AG04449 (cell line): ENCODE measurements around the gene FREM1.

Experiments used
- CTCF ChIA-PET: fragments of 350-600 bp; formaldehyde crosslinking; extraction: SDS; loops from one replicate; lab custom pipeline; 2021; ENCODE audit warnings: antibody characterized with exemption; lab: Yijun Ruan, JAX
- POLR2A ChIA-PET: fragments of 400-600, 350-600 bp; formaldehyde crosslinking; extraction: SDS; loops from one replicate; lab custom pipeline; 2020; ENCODE audit warnings: antibody characterized with exemption, inconsistent platforms; lab: Yijun Ruan, JAX
- DNase-seq: peaks from one replicate; pipeline ENCODE4 v3.0.0-alpha.2; 2010; ENCODE audit warnings: low read depth, low spot score
- H3K4me3 ChIP-seq: 2 replicates; pipeline ENCODE4 v1.5.1; 2011; ENCODE audit warnings: low read depth, mild to moderate bottlenecking, control low read depth, low read length
- TF ChIP-seq, protein P1 (sequence below): IDR thresholded peaks from one replicate; pipeline ENCODE4 v1.5.1; 2011; ENCODE audit warnings: mild to moderate bottlenecking, moderate library complexity, low read length, control low read depth, inconsistent platforms; ENCODE audit not compliant: insufficient read depth; ENCODE audit errors: missing control alignments

FREM1 gene

DNA sequence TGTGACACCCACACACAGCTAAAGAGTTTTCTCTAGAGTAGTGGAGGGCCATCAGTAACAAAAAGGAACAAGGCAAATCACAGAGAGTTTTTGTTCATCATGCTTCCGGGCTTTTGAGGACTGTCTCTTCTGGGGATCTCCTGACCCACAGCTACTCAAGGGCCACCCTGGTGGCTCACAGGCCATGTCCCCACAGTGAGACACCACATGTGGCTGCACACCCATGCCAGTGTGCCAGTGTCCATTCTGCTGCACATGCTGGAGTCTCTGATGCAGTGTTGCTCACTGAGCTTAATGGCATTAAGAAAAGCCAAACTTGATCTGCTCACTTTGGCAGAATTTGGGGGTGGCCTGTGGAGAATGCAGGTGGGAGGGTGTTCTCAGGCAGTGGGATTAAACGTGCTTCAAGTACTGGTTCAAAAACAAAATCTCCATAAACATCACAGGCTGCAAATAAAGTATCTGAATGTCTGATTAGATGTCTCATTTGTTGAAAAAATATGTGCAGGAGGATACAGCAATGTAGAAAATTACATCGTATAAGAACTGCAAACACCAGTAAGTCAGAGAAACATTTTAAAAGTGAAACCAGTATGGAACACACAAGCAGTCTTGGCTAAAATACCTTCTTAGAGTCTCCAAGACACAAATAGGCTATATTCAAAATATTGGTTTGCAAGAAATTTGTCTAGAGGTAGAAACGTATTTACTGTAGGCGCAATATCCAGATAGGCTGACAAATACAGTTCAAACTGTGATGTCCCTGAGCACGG lies 11.0 kb downstream of the FREM1 start:
- TF ChIP-seq, protein P1, sequence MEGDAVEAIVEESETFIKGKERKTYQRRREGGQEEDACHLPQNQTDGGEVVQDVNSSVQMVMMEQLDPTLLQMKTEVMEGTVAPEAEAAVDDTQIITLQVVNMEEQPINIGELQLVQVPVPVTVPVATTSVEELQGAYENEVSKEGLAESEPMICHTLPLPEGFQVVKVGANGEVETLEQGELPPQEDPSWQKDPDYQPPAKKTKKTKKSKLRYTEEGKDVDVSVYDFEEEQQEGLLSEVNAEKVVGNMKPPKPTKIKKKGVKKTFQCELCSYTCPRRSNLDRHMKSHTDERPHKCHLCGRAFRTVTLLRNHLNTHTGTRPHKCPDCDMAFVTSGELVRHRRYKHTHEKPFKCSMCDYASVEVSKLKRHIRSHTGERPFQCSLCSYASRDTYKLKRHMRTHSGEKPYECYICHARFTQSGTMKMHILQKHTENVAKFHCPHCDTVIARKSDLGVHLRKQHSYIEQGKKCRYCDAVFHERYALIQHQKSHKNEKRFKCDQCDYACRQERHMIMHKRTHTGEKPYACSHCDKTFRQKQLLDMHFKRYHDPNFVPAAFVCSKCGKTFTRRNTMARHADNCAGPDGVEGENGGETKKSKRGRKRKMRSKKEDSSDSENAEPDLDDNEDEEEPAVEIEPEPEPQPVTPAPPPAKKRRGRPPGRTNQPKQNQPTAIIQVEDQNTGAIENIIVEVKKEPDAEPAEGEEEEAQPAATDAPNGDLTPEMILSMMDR, result no peak
- POLR2A ChIA-PET, result no interaction called here
- CTCF ChIA-PET, result no interaction called here
- no peak for DNase-seq
- no peak overlapping the region for H3K4me3 ChIP-seq

DNA sequence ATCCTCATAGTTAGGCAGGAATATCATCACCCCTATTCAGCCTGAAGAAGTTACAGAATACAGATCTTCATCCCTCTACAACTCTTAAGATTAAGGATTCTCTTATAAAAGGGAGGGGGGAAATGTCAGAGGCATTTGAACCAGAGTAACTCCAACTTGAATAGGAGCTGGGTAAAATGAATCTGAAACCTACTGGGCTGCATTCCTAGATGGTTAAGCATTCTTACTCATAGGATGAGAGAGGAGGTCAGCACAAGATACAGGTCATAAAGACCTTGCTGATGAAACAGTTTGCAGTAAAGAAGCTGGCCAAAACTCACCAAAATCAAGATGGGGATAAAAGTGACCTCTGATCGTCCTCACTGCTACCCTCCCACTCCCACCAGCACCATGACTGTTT lies 14.4 kb downstream of the FREM1 start:
- POLR2A ChIA-PET, result no interaction called here

DNA sequence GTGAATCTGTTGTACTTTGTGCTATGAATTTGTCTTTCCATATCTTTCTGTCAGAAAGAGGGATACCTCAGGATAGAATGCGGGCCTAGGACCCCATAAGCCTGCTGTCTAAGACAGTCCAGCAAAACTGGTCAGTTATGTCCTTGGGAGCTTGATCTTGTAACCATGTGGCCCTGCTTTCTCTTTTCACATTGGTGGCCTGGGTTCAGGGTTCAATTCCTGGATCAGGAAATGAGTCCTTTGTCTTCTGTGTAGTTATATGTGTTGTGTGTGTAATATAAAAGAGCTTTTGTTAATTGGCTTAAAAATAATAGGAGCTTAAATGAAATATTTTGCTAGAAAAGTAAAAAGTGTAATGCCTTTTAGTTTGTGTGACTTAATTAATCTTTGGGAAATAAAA lies 16.9 kb downstream of the FREM1 start:
- H3K4me3 ChIP-seq, result no peak overlapping the region
- ChIA-PET POLR2A (no interaction called here), CTCF (no interaction called here)
- TF ChIP-seq, protein P1, result no peak
- no peak for DNase-seq

More for the DNA sequence above, 14.4 kb downstream of the FREM1 start:
- TF ChIP-seq, protein P1, result no peak
- no peak overlapping the region for H3K4me3 ChIP-seq
- CTCF ChIA-PET, result no interaction called here
- DNase-seq, result peak; percentile 12

DNA sequence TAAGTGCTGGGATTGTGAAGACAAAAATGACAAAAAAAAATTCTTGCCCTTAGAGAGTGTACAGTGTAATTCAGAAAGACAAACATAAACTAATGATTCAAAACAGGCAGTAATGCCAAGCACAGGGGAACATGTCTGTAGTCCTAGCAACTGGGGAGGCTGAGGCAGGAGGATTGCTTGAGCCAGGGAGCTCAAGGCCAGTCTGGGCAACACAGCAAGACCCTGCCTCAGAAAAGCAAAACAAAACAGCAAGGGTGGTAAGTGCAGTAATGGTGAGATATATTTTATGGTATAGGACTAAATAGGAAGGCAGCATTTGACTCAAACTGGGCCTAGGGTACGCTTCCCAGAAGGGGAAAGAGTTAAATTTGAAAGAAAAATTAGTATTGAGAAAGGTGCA lies 18.9 kb downstream of the FREM1 start:
- ChIA-PET POLR2A (no interaction called here), CTCF (no interaction called here)
- TF ChIP-seq, protein P1, result no peak
- DNase-seq, result no peak
- no peak overlapping the region for H3K4me3 ChIP-seq

DNA sequence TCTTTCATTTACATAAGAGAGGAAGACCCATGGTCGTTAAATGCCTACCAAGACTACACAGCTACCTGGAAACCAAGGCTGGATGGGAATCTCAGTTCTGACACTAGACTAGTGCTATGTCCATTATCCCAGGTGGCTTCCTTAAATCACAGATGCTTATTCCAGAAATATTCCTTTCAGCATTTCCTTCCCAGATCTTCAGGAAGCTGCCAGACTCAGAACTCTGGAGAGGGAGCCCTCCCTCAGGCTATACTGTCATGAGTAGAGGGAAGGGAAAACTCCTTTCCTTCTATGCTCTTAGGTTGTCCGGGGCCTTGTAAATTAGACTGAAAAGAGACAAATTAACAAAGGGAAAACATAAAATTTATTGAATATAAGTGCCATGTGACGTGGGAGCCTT lies 20.8 kb downstream of the FREM1 start:
- CTCF ChIA-PET, result no interaction called here
- TF ChIP-seq, protein P1, result no peak
- POLR2A ChIA-PET, result no interaction called here

DNA sequence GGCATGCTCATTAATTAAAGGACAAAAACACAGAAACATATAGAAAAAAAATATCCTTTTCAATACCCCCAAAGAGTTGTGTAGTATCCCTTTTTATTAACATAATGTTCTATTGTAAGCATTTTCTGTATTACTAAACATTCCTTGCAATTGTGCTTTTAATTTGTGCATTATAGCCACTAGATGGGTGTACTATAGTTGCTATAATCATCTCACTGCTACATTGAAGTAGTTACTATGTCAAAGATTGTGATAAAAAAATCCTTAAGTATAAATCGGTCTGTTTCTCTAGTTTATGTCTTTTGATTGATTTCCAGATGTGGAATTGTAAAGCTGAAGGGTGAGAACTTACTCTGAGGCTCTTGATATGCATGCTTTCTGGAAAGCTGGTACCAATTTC lies 21.4 kb downstream of the FREM1 start:
- CTCF ChIA-PET, result no interaction called here
- no peak overlapping the region for H3K4me3 ChIP-seq
- TF ChIP-seq, protein P1, result no peak
- POLR2A ChIA-PET, result no interaction called here
- DNase-seq, result no peak

More for the DNA sequence above, 20.8 kb downstream of the FREM1 start:
- no peak overlapping the region for H3K4me3 ChIP-seq
- no peak for DNase-seq
